HepG2 (cell line): ENCODE measurements around the gene KIF22. TPM values are rescaled to one million over a fixed set of nuclear protein-coding genes. Genes with fewer than 3 reads are reported as not detected.

ENCODE experiments used
- ATF7-NPFF ChIP-seq: sonication (generic); formaldehyde crosslinking; IDR thresholded peaks from 2 replicates; pipeline ENCODE4 v1.8.1; 2023; ENCODE audit warnings: mild to moderate bottlenecking, low read depth, missing genetic modification reagents, moderate library complexity
- ERF ChIP-seq: IDR thresholded peaks from 2 replicates; pipeline ENCODE4 v1.6.1; 2018; ENCODE audit warnings: missing biosample characterization, missing genetic modification reagents
- GZF1 ChIP-seq: sonication (generic); formaldehyde crosslinking; IDR thresholded peaks from 2 replicates; pipeline ENCODE4 v1.5.1; 2020; ENCODE audit warnings: mild to moderate bottlenecking, missing genetic modification reagents
- SMYD3 ChIP-seq: sonication (generic); formaldehyde crosslinking; IDR thresholded peaks from 2 replicates; pipeline ENCODE4 v1.8.1; 2023; ENCODE audit warnings: mild to moderate bottlenecking, missing genetic modification reagents
- SRF ChIP-seq: IDR thresholded peaks from 2 replicates; pipeline ENCODE4 v1.6.1; 2011; ENCODE audit warnings: mild to moderate bottlenecking, low read depth, low read length, moderate library complexity
- TAF15 ChIP-seq: fragments of 200-400 bp; formaldehyde crosslinking; IDR thresholded peaks from one replicate; pipeline ENCODE4 v1.6.1; 2018; ENCODE audit warnings: mild to moderate bottlenecking, low read depth, low read length; ENCODE audit not compliant: poor library complexity, severe bottlenecking
- ZBTB1 ChIP-seq: sonication (generic); formaldehyde crosslinking; IDR thresholded peaks from 2 replicates; pipeline ENCODE4 v1.4.0; 2020; ENCODE audit warnings: missing genetic modification reagents, borderline replicate concordance
- ZNF589 ChIP-seq: sonication (generic); formaldehyde crosslinking; conservative IDR thresholded peaks from 2 replicates; pipeline ENCODE4 v1.8.0; 2022; ENCODE audit warnings: mild to moderate bottlenecking, moderate library complexity, missing genetic modification reagents
- polyA plus RNA-seq, 8 experiments: library from polyadenylated mRNA; depleted of rRNA in 3 of 8; stranded (reverse) in 7 of 8; unstranded in 1 of 8; fragments of >200 nt; fragmentation: Illumina TruSeq in 4 of 8; extraction: Trizol in 4 of 8; gene quantifications; 2 replicates each; pipeline versions ENCODE4 v1.2.1 to v1.2.3, GENCODE V29; 2011 to 2016; ENCODE audit warnings: low read depth in 4 of 8, missing spikeins in 1 of 8, mixed read lengths in 1 of 8; ENCODE audit not compliant: insufficient read depth in 1 of 8
- total RNA-seq, 5 experiments: library from RNA; depleted of rRNA; stranded (reverse); fragments of >200 nt; fragmentation: Illumina TruSeq; extraction: Trizol; gene quantifications; 2 replicates each; pipeline ENCODE4 v1.2.3, GENCODE V29; 2016; ENCODE audit warnings: low read depth in 1 of 5
- TF ChIP-seq, protein P1 (sequence below): sonication (generic); formaldehyde crosslinking; IDR thresholded peaks from 2 replicates; pipeline ENCODE4 v1.8.0; 2022; ENCODE audit warnings: missing genetic modification reagents, mild to moderate bottlenecking, moderate library complexity, borderline replicate concordance
- TF ChIP-seq, protein P2 (sequence below): sonication (generic); formaldehyde crosslinking; IDR thresholded peaks from 2 replicates; pipeline ENCODE4 v1.8.1; 2023; ENCODE audit warnings: mild to moderate bottlenecking, missing genetic modification reagents
- TF ChIP-seq, protein P3 (sequence below): sonication (generic); formaldehyde crosslinking; IDR thresholded peaks from 2 replicates; pipeline ENCODE4 v1.5.0; 2020; ENCODE audit warnings: mild to moderate bottlenecking, missing genetic modification reagents, borderline replicate concordance
- TF ChIP-seq, protein P4 (sequence below): sonication (generic); formaldehyde crosslinking; IDR thresholded peaks from 2 replicates; pipeline ENCODE4 v1.5.1; 2020; ENCODE audit warnings: mild to moderate bottlenecking, missing genetic modification reagents, moderate library complexity
- TF ChIP-seq, protein P5 (sequence below): sonication (generic); formaldehyde crosslinking; conservative IDR thresholded peaks from 2 replicates; pipeline ENCODE4 v1.8.0; 2022; ENCODE audit warnings: missing genetic modification reagents
- TF ChIP-seq, protein P6 (sequence below): IDR thresholded peaks from 2 replicates; pipeline ENCODE4 v1.6.1; 2016; ENCODE audit warnings: low read depth, borderline replicate concordance

The KIF22 gene
- total and polyA plus RNA-seq, 2 of the 13 experiments (the other 11 are each of a cell fraction or from before 2014, with no cell fraction given): 95.8 to 118 TPM

DNA sequence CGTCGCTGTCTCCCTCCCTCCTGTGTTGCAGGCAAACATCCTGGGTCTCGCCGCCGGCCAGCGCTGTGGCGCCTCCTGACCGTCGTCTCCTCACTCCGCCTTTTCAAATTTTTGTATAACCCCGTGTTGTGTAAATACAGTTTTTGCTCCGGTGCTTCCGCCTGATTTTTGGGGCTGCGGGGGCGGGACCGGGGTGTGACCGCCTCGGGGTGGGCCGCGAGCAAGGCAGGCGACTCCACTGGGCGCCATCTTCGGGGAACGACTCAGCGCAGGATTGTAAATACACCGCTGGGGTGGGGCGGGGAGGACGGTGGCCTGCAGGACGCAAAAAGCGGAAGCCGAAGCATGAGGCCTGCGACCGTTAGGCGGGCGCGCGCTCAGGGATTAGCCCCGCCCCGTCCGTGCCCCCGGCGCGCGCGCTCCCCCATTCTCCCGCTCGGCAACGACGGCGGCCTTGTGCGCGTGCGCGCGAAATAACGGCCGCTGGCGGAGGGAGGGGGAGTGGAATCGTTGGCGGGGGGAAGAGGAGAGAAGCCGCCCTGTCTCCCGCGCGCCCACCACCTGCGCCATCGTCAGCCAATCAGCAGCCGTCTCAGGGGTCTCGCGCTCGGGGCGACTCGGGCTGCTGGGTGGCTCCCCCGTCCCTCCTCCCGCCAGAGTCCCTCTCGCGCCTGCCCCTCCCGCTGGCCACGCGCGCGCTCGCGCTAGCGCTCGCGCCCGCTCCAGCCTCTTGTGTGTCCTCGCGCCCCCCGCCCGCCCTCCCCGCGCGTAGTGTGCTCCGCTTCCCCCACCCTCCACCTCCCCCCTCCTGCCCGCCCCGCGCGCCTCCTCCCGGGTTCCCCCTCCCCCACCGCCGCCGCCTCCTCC, 14.9 kb downstream of the KIF22 start (continued):
- TF ChIP-seq, protein P1, sequence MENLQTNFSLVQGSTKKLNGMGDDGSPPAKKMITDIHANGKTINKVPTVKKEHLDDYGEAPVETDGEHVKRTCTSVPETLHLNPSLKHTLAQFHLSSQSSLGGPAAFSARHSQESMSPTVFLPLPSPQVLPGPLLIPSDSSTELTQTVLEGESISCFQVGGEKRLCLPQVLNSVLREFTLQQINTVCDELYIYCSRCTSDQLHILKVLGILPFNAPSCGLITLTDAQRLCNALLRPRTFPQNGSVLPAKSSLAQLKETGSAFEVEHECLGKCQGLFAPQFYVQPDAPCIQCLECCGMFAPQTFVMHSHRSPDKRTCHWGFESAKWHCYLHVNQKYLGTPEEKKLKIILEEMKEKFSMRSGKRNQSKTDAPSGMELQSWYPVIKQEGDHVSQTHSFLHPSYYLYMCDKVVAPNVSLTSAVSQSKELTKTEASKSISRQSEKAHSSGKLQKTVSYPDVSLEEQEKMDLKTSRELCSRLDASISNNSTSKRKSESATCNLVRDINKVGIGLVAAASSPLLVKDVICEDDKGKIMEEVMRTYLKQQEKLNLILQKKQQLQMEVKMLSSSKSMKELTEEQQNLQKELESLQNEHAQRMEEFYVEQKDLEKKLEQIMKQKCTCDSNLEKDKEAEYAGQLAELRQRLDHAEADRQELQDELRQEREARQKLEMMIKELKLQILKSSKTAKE: peak; percentile 74; the same call in 1 of the 2 replicates
- TF ChIP-seq SMYD3: peak; percentile 96
- TF ChIP-seq ZBTB1 (CRISPR knock-in tag): no peak
- TF ChIP-seq, protein P2, sequence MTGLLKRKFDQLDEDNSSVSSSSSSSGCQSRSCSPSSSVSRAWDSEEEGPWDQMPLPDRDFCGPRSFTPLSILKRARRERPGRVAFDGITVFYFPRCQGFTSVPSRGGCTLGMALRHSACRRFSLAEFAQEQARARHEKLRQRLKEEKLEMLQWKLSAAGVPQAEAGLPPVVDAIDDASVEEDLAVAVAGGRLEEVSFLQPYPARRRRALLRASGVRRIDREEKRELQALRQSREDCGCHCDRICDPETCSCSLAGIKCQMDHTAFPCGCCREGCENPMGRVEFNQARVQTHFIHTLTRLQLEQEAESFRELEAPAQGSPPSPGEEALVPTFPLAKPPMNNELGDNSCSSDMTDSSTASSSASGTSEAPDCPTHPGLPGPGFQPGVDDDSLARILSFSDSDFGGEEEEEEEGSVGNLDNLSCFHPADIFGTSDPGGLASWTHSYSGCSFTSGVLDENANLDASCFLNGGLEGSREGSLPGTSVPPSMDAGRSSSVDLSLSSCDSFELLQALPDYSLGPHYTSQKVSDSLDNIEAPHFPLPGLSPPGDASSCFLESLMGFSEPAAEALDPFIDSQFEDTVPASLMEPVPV (CRISPR knock-in tag): peak; percentile 91
- TF ChIP-seq, protein P3, sequence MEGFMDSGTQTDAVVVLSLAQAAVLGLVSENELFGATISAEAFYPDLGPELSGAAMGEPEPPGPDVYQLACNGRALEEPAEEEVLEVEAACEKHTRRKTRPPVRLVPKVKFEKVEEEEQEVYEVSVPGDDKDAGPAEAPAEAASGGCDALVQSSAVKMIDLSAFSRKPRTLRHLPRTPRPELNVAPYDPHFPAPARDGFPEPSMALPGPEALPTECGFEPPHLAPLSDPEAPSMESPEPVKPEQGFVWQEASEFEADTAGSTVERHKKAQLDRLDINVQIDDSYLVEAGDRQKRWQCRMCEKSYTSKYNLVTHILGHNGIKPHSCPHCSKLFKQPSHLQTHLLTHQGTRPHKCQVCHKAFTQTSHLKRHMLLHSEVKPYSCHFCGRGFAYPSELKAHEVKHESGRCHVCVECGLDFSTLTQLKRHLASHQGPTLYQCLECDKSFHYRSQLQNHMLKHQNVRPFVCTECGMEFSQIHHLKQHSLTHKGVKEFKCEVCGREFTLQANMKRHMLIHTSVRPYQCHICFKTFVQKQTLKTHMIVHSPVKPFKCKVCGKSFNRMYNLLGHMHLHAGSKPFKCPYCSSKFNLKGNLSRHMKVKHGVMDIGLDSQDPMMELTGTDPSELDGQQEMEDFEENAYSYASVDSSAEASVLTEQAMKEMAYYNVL (CRISPR knock-in tag): peak; percentile 62; the same call in 1 of the 2 replicates
- TF ChIP-seq ATF7-NPFF (CRISPR knock-in tag): peak; percentile 96
- TF ChIP-seq ZNF589 (CRISPR knock-in tag): peak; percentile 91; the same call in 1 of the 2 replicates
- TF ChIP-seq, protein P4, sequence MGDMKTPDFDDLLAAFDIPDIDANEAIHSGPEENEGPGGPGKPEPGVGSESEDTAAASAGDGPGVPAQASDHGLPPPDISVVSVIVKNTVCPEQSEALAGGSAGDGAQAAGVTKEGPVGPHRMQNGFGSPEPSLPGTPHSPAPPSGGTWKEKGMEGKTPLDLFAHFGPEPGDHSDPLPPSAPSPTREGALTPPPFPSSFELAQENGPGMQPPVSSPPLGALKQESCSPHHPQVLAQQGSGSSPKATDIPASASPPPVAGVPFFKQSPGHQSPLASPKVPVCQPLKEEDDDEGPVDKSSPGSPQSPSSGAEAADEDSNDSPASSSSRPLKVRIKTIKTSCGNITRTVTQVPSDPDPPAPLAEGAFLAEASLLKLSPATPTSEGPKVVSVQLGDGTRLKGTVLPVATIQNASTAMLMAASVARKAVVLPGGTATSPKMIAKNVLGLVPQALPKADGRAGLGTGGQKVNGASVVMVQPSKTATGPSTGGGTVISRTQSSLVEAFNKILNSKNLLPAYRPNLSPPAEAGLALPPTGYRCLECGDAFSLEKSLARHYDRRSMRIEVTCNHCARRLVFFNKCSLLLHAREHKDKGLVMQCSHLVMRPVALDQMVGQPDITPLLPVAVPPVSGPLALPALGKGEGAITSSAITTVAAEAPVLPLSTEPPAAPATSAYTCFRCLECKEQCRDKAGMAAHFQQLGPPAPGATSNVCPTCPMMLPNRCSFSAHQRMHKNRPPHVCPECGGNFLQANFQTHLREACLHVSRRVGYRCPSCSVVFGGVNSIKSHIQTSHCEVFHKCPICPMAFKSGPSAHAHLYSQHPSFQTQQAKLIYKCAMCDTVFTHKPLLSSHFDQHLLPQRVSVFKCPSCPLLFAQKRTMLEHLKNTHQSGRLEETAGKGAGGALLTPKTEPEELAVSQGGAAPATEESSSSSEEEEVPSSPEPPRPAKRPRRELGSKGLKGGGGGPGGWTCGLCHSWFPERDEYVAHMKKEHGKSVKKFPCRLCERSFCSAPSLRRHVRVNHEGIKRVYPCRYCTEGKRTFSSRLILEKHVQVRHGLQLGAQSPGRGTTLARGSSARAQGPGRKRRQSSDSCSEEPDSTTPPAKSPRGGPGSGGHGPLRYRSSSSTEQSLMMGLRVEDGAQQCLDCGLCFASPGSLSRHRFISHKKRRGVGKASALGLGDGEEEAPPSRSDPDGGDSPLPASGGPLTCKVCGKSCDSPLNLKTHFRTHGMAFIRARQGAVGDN (CRISPR knock-in tag): peak; percentile 98
- peak; percentile 99 for TF ChIP-seq ERF (CRISPR knock-in tag)
- peak; percentile 85 for TF ChIP-seq TAF15
- TF ChIP-seq, protein P5, sequence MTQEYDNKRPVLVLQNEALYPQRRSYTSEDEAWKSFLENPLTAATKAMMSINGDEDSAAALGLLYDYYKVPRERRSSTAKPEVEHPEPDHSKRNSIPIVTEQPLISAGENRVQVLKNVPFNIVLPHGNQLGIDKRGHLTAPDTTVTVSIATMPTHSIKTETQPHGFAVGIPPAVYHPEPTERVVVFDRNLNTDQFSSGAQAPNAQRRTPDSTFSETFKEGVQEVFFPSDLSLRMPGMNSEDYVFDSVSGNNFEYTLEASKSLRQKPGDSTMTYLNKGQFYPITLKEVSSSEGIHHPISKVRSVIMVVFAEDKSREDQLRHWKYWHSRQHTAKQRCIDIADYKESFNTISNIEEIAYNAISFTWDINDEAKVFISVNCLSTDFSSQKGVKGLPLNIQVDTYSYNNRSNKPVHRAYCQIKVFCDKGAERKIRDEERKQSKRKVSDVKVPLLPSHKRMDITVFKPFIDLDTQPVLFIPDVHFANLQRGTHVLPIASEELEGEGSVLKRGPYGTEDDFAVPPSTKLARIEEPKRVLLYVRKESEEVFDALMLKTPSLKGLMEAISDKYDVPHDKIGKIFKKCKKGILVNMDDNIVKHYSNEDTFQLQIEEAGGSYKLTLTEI (CRISPR knock-in tag): no peak
- TF ChIP-seq, protein P6, sequence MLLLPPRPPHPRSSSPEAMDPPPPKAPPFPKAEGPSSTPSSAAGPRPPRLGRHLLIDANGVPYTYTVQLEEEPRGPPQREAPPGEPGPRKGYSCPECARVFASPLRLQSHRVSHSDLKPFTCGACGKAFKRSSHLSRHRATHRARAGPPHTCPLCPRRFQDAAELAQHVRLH (CRISPR knock-in tag): peak; percentile 98
- TF ChIP-seq SRF: no peak
- TF ChIP-seq GZF1 (CRISPR knock-in tag): peak; percentile 27; the same call in 1 of the 2 replicates
